Stomach smooth muscle (tissue), 2 donors: ENCODE data around the gene LY9.

Experiments used
- H3K27ac ChIP-seq: one replicate; pipeline ENCODE4 v1.7.0; 2013; ENCODE audit warnings: mild to moderate bottlenecking, low read length, inconsistent platforms
- H3K27me3 ChIP-seq, 2 donors: one replicate each; pipeline ENCODE4 v1.7.0; 2013; ENCODE audit warnings: low read length in 2 of 2; ENCODE audit not compliant: insufficient read depth in 2 of 2, control insufficient read depth in 1 of 2
- H3K36me3 ChIP-seq, 2 donors: one replicate each; pipeline ENCODE4 v1.7.0; 2013; ENCODE audit warnings: low read length in 2 of 2; ENCODE audit not compliant: control insufficient read depth in 2 of 2, insufficient read depth in 2 of 2
- H3K4me1 ChIP-seq: one replicate; pipeline ENCODE4 v1.7.0; 2013; ENCODE audit warnings: low read length; ENCODE audit not compliant: control insufficient read depth, insufficient read depth
- H3K4me3 ChIP-seq, 2 donors: one replicate each; pipeline ENCODE4 v1.7.0; 2013; ENCODE audit warnings: low read length in 2 of 2
- H3K9ac ChIP-seq, 2 donors: one replicate each; pipeline ENCODE4 v1.7.0; 2013; ENCODE audit warnings: low read length in 2 of 2, mild to moderate bottlenecking in 1 of 2
- H3K9me3 ChIP-seq, 2 donors: one replicate each; pipeline ENCODE4 v1.7.0; 2013; ENCODE audit warnings: low read length in 2 of 2; ENCODE audit not compliant: control insufficient read depth in 2 of 2
- donor health status: healthy.
- donor health status: Pancreatic carcinoma.

LY9 gene

GRCh38 chr1:160836981-160837557, 41.1 kb downstream of the LY9 start:
- Histone ChIP-seq H3K9ac (no peak overlapping the region), H3K27ac (no peak overlapping the region), H3K27me3 (peaks cover 0 to 3% of the 10 kb centered on the region in 2 donors), H3K4me1 (no peaks in the 10 kb centered on the region), H3K36me3 (no peaks in the 10 kb centered on the region), H3K9me3 (no peaks in the 10 kb centered on the region), H3K4me3 (no peak overlapping the region)

- no peaks in the 10 kb centered on the region for H3K36me3 ChIP-seq
- peaks cover 0 to 3% of the 10 kb centered on the region in 2 donors for H3K27me3 ChIP-seq
- no peak overlapping the region for H3K9ac ChIP-seq
- no peak overlapping the region for H3K27ac ChIP-seq
- no peak overlapping the region for H3K4me3 ChIP-seq
- no peaks in the 10 kb centered on the region for H3K4me1 ChIP-seq
- no peaks in the 10 kb centered on the region for H3K9me3 ChIP-seq
These were observed 41.7 kb downstream of the LY9 start for GRCh38 chr1:160837558-160838205.

- H3K9ac ChIP-seq = no peak overlapping the region
- no peaks in the 10 kb centered on the region for H3K36me3 ChIP-seq
- H3K27ac ChIP-seq = no peak overlapping the region
- no peak overlapping the region for H3K4me3 ChIP-seq
- H3K4me1 ChIP-seq = no peaks in the 10 kb centered on the region
- H3K27me3 ChIP-seq = no peaks in the 10 kb centered on the region
- no peaks in the 10 kb centered on the region for H3K9me3 ChIP-seq
These were observed 42.9 kb downstream of the LY9 start for GRCh38 chr1:160838888-160839287.

- Histone ChIP-seq H3K36me3 (no peaks in the 10 kb centered on the region), H3K4me3 (no peak overlapping the region), H3K27ac (no peak overlapping the region), H3K4me1 (no peaks in the 10 kb centered on the region), H3K9me3 (no peaks in the 10 kb centered on the region), H3K27me3 (no peaks in the 10 kb centered on the region), H3K9ac (no peak overlapping the region)
These were observed 43.8 kb downstream of the LY9 start for GRCh38 chr1:160839746-160840145.

- H3K27ac ChIP-seq = no peak overlapping the region
- no peaks in the 10 kb centered on the region for H3K4me1 ChIP-seq
- H3K9me3 ChIP-seq = no peaks in the 10 kb centered on the region
- H3K9ac ChIP-seq = no peak overlapping the region
- H3K27me3 ChIP-seq = no peaks in the 10 kb centered on the region
- no peaks in the 10 kb centered on the region for H3K36me3 ChIP-seq
- no peak overlapping the region for H3K4me3 ChIP-seq
These were observed 45.1 kb downstream of the LY9 start for GRCh38 chr1:160841079-160841478.

GRCh38 chr1:160844447-160845232, 48.7 kb downstream of the LY9 start:
- H3K4me1 ChIP-seq = no peaks in the 10 kb centered on the region
- no peaks in the 10 kb centered on the region for H3K27me3 ChIP-seq
- no peaks in the 10 kb centered on the region for H3K9me3 ChIP-seq
- no peak overlapping the region for H3K27ac ChIP-seq
- no peaks in the 10 kb centered on the region for H3K36me3 ChIP-seq
- no peak overlapping the region for H3K9ac ChIP-seq
- H3K4me3 ChIP-seq = no peak overlapping the region

- no peak overlapping the region for H3K4me3 ChIP-seq
- H3K9ac ChIP-seq = no peak overlapping the region
- H3K27ac ChIP-seq = no peak overlapping the region
These were observed 50.3 kb downstream of the LY9 start for GRCh38 chr1:160846281-160846680.

GRCh38 chr1:160850541-160850940, 54.6 kb downstream of the LY9 start:
- Histone ChIP-seq H3K9ac (no peak overlapping the region), H3K27me3 (no peaks in the 10 kb centered on the region), H3K27ac (no peak overlapping the region), H3K36me3 (no peaks in the 10 kb centered on the region), H3K4me1 (no peaks in the 10 kb centered on the region), H3K4me3 (no peak overlapping the region), H3K9me3 (no peaks in the 10 kb centered on the region)

More at GRCh38 chr1:160846281-160846680, 50.3 kb downstream of the LY9 start:
- no peaks in the 10 kb centered on the region for H3K9me3 ChIP-seq
- H3K4me1 ChIP-seq = no peaks in the 10 kb centered on the region
- no peaks in the 10 kb centered on the region for H3K27me3 ChIP-seq
- no peaks in the 10 kb centered on the region for H3K36me3 ChIP-seq

GRCh38 chr1:160850993-160851392, 55.0 kb downstream of the LY9 start:
- Histone ChIP-seq H3K4me1 (no peaks in the 10 kb centered on the region), H3K27ac (no peak overlapping the region), H3K9me3 (no peaks in the 10 kb centered on the region), H3K9ac (no peak overlapping the region), H3K27me3 (no peaks in the 10 kb centered on the region), H3K4me3 (no peak overlapping the region), H3K36me3 (no peaks in the 10 kb centered on the region)

GRCh38 chr1:160853014-160853413, 57.0 kb downstream of the LY9 start:
- Histone ChIP-seq H3K36me3 (no peaks in the 10 kb centered on the region), H3K4me3 (no peak overlapping the region), H3K27ac (no peak overlapping the region), H3K4me1 (no peaks in the 10 kb centered on the region), H3K9ac (no peak overlapping the region), H3K27me3 (no peaks in the 10 kb centered on the region), H3K9me3 (no peaks in the 10 kb centered on the region)

- Histone ChIP-seq H3K9ac (no peak overlapping the region), H3K4me3 (no peak overlapping the region), H3K27me3 (no peaks in the 10 kb centered on the region), H3K4me1 (no peaks in the 10 kb centered on the region), H3K36me3 (no peaks in the 10 kb centered on the region), H3K9me3 (no peaks in the 10 kb centered on the region), H3K27ac (no peak overlapping the region)
These were observed 57.8 kb downstream of the LY9 start for GRCh38 chr1:160853754-160854153.
